Chondrocyte (in vitro differentiated cells): ENCODE data around the gene USP36. TPM values are rescaled to one million over a fixed set of nuclear protein-coding genes. Genes with fewer than 3 reads are reported as not detected.

Experiments
- DNase-seq: peaks from one replicate; pipeline ENCODE4 v3.0.0; 2021; ENCODE audit warnings: mixed read lengths, low spot score
- H3K27ac Mint-ChIP-seq: one replicate; pipeline ENCODE4 v1.8.0; 2021; ENCODE audit warnings: mild to moderate bottlenecking, moderate library complexity, mixed read lengths; ENCODE audit not compliant: unreplicated experiment
- H3K27me3 Mint-ChIP-seq: 2 replicates; pipeline ENCODE4 v1.8.0; 2021; ENCODE audit warnings: low read depth, mixed read lengths
- H3K36me3 Mint-ChIP-seq: 2 replicates; pipeline ENCODE4 v1.8.0; 2021; ENCODE audit warnings: low read depth, mixed read lengths
- H3K4me1 Mint-ChIP-seq: 2 replicates; pipeline ENCODE4 v1.8.0; 2021; ENCODE audit warnings: low read depth, mild to moderate bottlenecking, mixed read lengths
- H3K4me3 Mint-ChIP-seq: one replicate; pipeline ENCODE4 v1.8.0; 2021; ENCODE audit warnings: mild to moderate bottlenecking, moderate library complexity, mixed read lengths; ENCODE audit not compliant: unreplicated experiment
- H3K9me3 Mint-ChIP-seq: 2 replicates; pipeline ENCODE4 v1.8.0; 2021; ENCODE audit warnings: low read depth, mixed read lengths
- CTCF ChIP-seq: fragments of 200-600 bp; sonication (generic); IDR thresholded peaks from 2 replicates; pipeline ENCODE4 v1.5.0; 2021; ENCODE audit warnings: antibody characterized with exemption, mild to moderate bottlenecking, moderate library complexity
- total RNA-seq: library from RNA; stranded (reverse); gene quantifications from 3 replicates; pipeline ENCODE4 v1.2.1, GENCODE V29; 2021

The USP36 gene
- total RNA-seq, 1 donor from 2014 or later = 45.1 TPM

GRCh38 chr17:78861229-78861628, 20.6 kb upstream of the USP36 start:
- no peak for TF ChIP-seq CTCF
- Mint-ChIP-seq H3K27me3 (no peaks in the 10 kb centered on the region), H3K36me3 (peaks cover 12% of the 10 kb centered on the region), H3K4me3 (no peak overlapping the region), H3K27ac (peak overlapping the region; percentile 99), H3K4me1 (peaks cover 33% of the 10 kb centered on the region), H3K9me3 (no peaks in the 10 kb centered on the region)
- DNase-seq = no peak

DNA sequence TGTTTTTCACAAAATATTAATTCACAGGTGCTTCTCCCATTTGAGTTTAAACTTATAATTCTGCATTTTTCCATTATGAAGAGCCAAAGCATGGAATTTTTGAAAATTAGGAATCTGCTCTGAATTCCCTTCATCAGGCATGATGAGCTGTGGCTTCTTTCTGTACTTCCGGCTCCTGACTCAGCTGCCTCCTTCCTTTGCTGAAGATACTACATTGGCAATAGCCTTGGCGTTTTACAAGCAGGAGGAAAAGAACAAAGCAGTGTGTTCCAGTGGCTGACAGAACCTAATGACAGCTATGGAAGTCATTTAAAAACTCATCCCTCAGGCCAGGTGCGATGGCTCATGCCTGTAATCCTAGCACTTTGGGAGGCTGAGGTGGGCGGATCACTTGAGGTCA, 18.4 kb upstream of the USP36 start:
- no peak for DNase-seq
- H3K27ac Mint-ChIP-seq = no peak overlapping the region

GRCh38 chr17:78857266-78857665, 16.7 kb upstream of the USP36 start:
- H3K27ac Mint-ChIP-seq = no peak overlapping the region
- H3K4me3 Mint-ChIP-seq = no peak overlapping the region
- no peaks in the 10 kb centered on the region for H3K9me3 Mint-ChIP-seq
- peaks cover 14% of the 10 kb centered on the region for H3K4me1 Mint-ChIP-seq
- no peak for TF ChIP-seq CTCF
- DNase-seq = no peak
- H3K27me3 Mint-ChIP-seq = no peaks in the 10 kb centered on the region
- peaks cover 19% of the 10 kb centered on the region for H3K36me3 Mint-ChIP-seq

More for the DNA sequence above, 18.4 kb upstream of the USP36 start:
- TF ChIP-seq CTCF = no peak
- H3K4me1 Mint-ChIP-seq = peaks cover 23% of the 10 kb centered on the region
- H3K27me3 Mint-ChIP-seq = no peaks in the 10 kb centered on the region
- H3K36me3 Mint-ChIP-seq = peaks cover 17% of the 10 kb centered on the region
- no peak overlapping the region for H3K4me3 Mint-ChIP-seq
- H3K9me3 Mint-ChIP-seq = no peaks in the 10 kb centered on the region

GRCh38 chr17:78855561-78856165, 15.0 kb upstream of the USP36 start:
- Mint-ChIP-seq H3K4me1 (no peaks in the 10 kb centered on the region), H3K4me3 (no peak overlapping the region), H3K27me3 (no peaks in the 10 kb centered on the region), H3K36me3 (peaks cover 18% of the 10 kb centered on the region), H3K27ac (no peak overlapping the region), H3K9me3 (no peaks in the 10 kb centered on the region)
- TF ChIP-seq CTCF = no peak
- no peak for DNase-seq

- Mint-ChIP-seq H3K27ac (peak overlapping the region; percentile 36), H3K4me3 (no peak overlapping the region), H3K27me3 (no peaks in the 10 kb centered on the region), H3K9me3 (no peaks in the 10 kb centered on the region), H3K36me3 (peaks cover 17% of the 10 kb centered on the region), H3K4me1 (no peaks in the 10 kb centered on the region)
- no peak for DNase-seq
- no peak for TF ChIP-seq CTCF
These were observed 13.9 kb upstream of the USP36 start for GRCh38 chr17:78854508-78854907.
